Renal pelvis (tissue), 4 donors: ENCODE data around the gene MYO16. TPM values are rescaled to one million over a fixed set of nuclear protein-coding genes. Genes with fewer than 3 reads are reported as not detected.
A peak's percentile ranks its signal among the peaks of the same experiment; 100 is the strongest.

ENCODE experiments used
- DNase-seq: peaks from one replicate; pipeline ENCODE4 v3.0.0-alpha.2; 2013
- polyA plus RNA-seq, 3 donors: library from polyadenylated mRNA; unstranded; fragments of 120-200 nt; gene quantifications; one replicate each; pipeline ENCODE4 v1.2.1, GENCODE V29; 2013; ENCODE audit not compliant: insufficient read length in 3 of 3

Gene MYO16
- polyA plus RNA-seq, 3 donors: 0.26 to 0.54 (median 0.52) TPM

DNA sequence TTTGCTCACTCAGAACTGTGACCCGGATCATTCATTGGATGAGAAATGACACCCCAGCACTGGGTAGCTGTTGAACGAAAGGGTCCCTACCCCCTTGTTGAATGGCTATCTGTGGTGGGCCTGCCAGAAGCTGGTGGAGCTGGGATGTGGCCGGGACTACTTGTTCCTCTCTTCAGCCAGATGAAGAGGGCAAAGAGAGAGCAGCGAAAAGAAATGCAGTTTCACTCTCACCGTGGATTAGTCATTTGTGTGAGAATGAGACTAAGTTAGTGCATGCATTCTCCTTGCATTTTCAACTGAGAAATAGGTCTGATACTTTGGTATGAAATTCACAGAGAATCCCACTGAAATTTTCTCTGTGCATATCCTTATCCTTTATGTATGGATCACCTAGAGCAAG is 603.9 kb downstream of the MYO16 start:
- no peak for DNase-seq

GRCh38 chr13:109235901-109236300 is 606.5 kb downstream of the MYO16 start:
- DNase-seq: no peak

- no peak for DNase-seq
Measured at GRCh38 chr13:109241160-109241559, 611.7 kb downstream of the MYO16 start.

- DNase-seq: no peak
Measured at GRCh38 chr13:109243311-109243951, 614.0 kb downstream of the MYO16 start.

DNA sequence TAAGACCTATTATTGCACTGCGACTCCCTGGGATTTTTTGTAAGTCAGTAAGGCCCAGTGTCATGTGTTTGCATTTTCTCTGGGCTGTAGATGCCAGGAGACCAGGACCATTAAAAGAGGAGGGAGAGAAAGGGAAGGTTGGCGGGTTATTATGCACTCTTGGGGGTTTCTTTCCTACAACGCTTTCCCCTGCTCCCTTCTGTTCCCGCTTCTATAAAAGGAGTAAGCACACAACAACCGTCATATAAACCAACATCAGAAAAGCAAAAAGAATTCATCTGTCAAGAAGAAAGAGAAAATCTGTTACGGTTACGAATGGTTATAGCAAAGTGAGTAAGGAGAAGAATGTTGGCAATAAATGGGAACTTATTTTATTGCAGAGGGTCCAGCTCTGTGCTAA is 615.2 kb downstream of the MYO16 start:
- no peak for DNase-seq

DNA sequence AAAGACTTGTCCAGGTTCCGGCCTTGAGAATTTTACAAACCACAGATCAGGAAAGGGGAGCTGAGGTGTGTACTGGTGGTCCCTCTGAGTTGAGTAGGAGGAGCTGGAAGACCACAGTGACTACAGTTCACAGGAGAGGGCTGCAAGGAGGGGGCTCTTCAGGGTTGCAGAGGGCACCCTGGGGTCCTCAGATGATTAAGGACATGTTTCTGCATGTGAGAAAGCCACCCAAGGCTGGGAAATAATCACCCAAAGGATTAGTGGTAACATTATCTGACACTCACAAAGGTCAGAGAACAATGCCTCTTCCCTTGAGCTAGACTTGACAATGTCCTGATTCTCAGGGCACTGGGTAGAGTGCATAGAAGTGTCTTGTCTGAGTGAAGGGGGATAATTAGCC is 616.6 kb downstream of the MYO16 start:
- no peak for DNase-seq

GRCh38 chr13:109249780-109250528 is 620.5 kb downstream of the MYO16 start:
- no peak for DNase-seq

DNA sequence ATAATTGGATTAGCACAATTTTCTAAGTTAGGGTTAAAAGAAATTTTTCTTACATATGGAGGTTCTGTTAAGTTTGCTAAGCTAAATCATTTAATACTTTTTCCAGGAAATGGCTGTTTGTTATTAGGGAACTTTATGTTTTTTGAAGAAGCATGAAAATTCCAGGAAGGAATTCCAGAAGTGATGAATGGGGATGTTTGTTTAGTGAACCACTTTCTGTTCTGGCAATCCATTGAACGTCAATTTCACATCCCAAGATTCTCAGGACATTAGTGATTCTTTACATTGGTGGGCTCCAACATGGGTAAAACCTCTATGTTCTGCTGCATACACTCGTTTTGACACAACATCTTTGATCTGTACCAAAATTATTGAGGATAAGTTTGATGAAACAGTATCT is 622.5 kb downstream of the MYO16 start:
- no peak for DNase-seq

- no peak for DNase-seq
Measured at GRCh38 chr13:109253316-109253715, 623.9 kb downstream of the MYO16 start.

DNA sequence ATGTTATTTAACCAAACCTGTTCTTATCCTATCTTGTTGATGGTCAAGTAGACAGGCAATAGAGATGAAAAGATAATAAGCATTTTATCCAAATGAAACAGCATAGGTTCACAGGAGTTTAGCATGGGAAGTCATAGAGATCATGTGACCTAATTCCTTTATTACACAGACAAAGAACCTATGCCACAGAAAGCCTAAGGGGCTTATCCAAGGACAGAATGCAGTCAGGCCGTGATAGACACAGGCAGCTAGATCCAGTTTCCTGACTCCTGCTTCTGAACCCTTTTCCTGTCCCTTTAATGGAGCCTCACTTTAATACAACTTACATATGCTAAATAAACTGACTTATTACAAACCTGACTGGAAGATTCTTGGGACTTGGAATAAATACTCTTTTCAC is 624.9 kb downstream of the MYO16 start:
- no peak for DNase-seq

- no peak for DNase-seq
Measured at GRCh38 chr13:109255141-109255856, 625.9 kb downstream of the MYO16 start.

GRCh38 chr13:109256866-109257760 is 627.7 kb downstream of the MYO16 start:
- DNase-seq: peak; percentile 62
